MCF 10A (cell line): ENCODE results near the gene B9D1. TPM values are rescaled to one million over a fixed set of nuclear protein-coding genes. Genes with fewer than 3 reads are reported as not detected.

ENCODE experiments used
- BruUV-seq: library from RNA; stranded (reverse); fragments of 400-500 nt; replicated peaks from 2 replicates; lab custom pipeline; 2021; lab: Mats Ljungman, UMichigan
- CTCF ChIA-PET: fragments of 300-600 bp; sonication (Branson Sonifier 250); formaldehyde crosslinking; extraction: SDS; loops from one replicate; lab custom pipeline; 2021; ENCODE audit warnings: antibody characterized with exemption, inconsistent platforms; lab: Yijun Ruan, JAX
- POLR2A ChIA-PET: fragments of 300-600, 350-650 bp; sonication (Branson Sonifier 250); formaldehyde crosslinking; extraction: SDS; loops from one replicate; lab custom pipeline; 2020; ENCODE audit warnings: antibody characterized with exemption, inconsistent platforms; lab: Yijun Ruan, JAX
- DNase-seq: peaks from one replicate; pipeline ENCODE4 v3.0.0-alpha.2; 2018; ENCODE audit not compliant: unreplicated experiment
- H3K27ac Mint-ChIP-seq: one replicate; pipeline ENCODE4 v1.8.0; 2022; ENCODE audit warnings: mild to moderate bottlenecking, low read depth, mixed read lengths; ENCODE audit not compliant: unreplicated experiment
- H3K27me3 Mint-ChIP-seq: one replicate; pipeline ENCODE4 v1.8.0; 2022; ENCODE audit warnings: mixed read lengths; ENCODE audit not compliant: insufficient read depth, unreplicated experiment
- H3K36me3 Mint-ChIP-seq: one replicate; pipeline ENCODE4 v1.8.0; 2022; ENCODE audit warnings: mild to moderate bottlenecking, moderate library complexity, mixed read lengths; ENCODE audit not compliant: insufficient read depth, unreplicated experiment
- H3K4me1 Mint-ChIP-seq: one replicate; pipeline ENCODE4 v1.8.0; 2022; ENCODE audit warnings: mixed read lengths; ENCODE audit not compliant: insufficient read depth, unreplicated experiment
- H3K4me3 Mint-ChIP-seq: one replicate; pipeline ENCODE4 v1.8.0; 2022; ENCODE audit warnings: mild to moderate bottlenecking, moderate library complexity, mixed read lengths; ENCODE audit not compliant: unreplicated experiment
- H3K9me3 Mint-ChIP-seq: one replicate; pipeline ENCODE4 v1.8.0; 2022; ENCODE audit warnings: mixed read lengths; ENCODE audit not compliant: unreplicated experiment
- intact Hi-C: fragments of 100-400 bp; cut with micrococcal nuclease; formaldehyde crosslinking; loops from 2 replicates; pipeline ENCODE4 v1.14.1; 2022
- total RNA-seq: library from RNA; stranded (reverse); gene quantifications from 2 replicates; pipeline ENCODE4 v1.2.3, GENCODE V29; 2022
- TF ChIP-seq, protein P1 (sequence below): fragments of 200-600 bp; IDR thresholded peaks from one replicate; pipeline ENCODE4 v1.8.0; 2022; ENCODE audit warnings: antibody characterized with exemption, mild to moderate bottlenecking; ENCODE audit not compliant: unreplicated experiment

B9D1 gene
- total RNA-seq, 1 experiment from 2014 or later, result 33.0 TPM

- Mint-ChIP-seq H3K9me3 (no peaks in the 10 kb centered on the region), H3K27me3 (no peaks in the 10 kb centered on the region), H3K4me3 (no peak overlapping the region), H3K4me1 (no peaks in the 10 kb centered on the region), H3K36me3 (no peaks in the 10 kb centered on the region), H3K27ac (no peak overlapping the region)
- DNase-seq, result no peak
- CTCF ChIA-PET, result interaction anchor here (9.7 kb wide), 1 partner anchor 77 kb away, joined by 147 read pairs; no protein-coding TSS in a partner anchor
- intact Hi-C loops, result no loop called here
- POLR2A ChIA-PET, result no interaction called here
- TF ChIP-seq, protein P1, sequence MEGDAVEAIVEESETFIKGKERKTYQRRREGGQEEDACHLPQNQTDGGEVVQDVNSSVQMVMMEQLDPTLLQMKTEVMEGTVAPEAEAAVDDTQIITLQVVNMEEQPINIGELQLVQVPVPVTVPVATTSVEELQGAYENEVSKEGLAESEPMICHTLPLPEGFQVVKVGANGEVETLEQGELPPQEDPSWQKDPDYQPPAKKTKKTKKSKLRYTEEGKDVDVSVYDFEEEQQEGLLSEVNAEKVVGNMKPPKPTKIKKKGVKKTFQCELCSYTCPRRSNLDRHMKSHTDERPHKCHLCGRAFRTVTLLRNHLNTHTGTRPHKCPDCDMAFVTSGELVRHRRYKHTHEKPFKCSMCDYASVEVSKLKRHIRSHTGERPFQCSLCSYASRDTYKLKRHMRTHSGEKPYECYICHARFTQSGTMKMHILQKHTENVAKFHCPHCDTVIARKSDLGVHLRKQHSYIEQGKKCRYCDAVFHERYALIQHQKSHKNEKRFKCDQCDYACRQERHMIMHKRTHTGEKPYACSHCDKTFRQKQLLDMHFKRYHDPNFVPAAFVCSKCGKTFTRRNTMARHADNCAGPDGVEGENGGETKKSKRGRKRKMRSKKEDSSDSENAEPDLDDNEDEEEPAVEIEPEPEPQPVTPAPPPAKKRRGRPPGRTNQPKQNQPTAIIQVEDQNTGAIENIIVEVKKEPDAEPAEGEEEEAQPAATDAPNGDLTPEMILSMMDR, result no peak
- BruUV-seq, result no TSS peak
These were observed 7.4 kb upstream of the B9D1 start for GRCh38 chr17:19369846-19370492.

DNA sequence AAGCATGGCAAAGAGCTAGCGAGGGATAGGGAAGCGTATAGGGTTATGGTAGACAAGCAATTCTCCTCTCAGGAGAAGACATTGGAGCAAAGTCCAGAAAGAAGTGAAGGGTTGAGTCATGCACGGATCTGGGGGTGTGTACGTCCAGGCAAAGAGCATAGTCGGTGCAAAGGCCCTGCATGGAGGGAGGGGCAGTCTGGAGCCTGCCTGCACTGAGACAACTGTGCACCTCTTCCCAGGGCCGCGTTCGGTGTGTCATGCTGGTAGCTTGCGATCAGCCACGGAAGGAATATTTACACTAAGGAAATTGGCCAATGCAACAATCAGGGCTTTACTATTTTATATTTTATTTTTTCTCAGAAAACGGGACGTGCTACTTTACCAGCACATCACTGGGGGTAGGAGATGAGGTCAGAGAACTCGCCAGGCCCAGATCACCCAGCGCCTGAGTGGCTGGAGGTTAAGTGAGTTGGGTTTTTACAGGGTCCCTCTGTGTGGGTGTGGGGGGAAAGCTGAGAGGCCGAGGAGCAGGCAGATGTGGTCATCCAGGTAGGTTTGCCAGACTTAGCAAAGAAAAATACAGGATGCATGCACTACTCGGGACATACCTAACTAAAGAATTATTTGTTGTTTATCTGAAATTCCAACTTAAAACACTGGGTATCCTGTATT lies 6.7 kb upstream of the B9D1 start:
- ChIA-PET CTCF (interaction anchor here (0.6 to 9.7 kb wide), 2 partner anchors 78 to 122 kb away, joined by 3 to 147 read pairs; no protein-coding TSS in a partner anchor), POLR2A (interaction anchor here (1.0 kb wide), 1 partner anchor 9 kb away, joined by 5 read pairs; the partner anchor contains the start of gene MAPK7)
- no peaks in the 10 kb centered on the region for H3K9me3 Mint-ChIP-seq
- intact Hi-C loops, result no loop called here
- H3K4me3 Mint-ChIP-seq, result no peak overlapping the region
- no peak overlapping the region for H3K27ac Mint-ChIP-seq
- H3K36me3 Mint-ChIP-seq, result no peaks in the 10 kb centered on the region
- TF ChIP-seq, protein P1, result no peak
- no TSS peak for BruUV-seq
- H3K27me3 Mint-ChIP-seq, result no peaks in the 10 kb centered on the region
- DNase-seq, result no peak
- H3K4me1 Mint-ChIP-seq, result peaks cover 6% of the 10 kb centered on the region

DNA sequence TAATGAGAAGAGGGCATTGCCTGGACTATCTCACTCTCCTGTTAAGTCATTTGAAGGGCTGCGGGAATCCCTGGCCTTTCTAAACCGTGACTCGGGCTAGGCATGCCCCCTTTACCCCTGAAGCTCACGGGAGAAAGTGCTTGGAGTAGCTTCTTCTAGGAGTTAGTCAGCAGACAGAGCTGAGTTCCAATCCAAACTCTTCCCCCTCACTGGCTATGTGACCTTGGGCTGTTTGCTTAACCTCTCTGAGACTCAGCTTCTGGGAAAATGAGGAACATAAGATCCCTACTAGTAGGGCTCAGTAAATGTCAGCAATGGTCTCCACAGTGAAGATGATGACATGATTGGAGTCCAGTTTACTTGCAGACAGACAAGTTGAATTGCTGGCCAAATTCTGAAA lies 5.7 kb upstream of the B9D1 start:
- Mint-ChIP-seq H3K4me3 (no peak overlapping the region), H3K27ac (no peak overlapping the region), H3K9me3 (no peaks in the 10 kb centered on the region), H3K36me3 (no peaks in the 10 kb centered on the region), H3K27me3 (no peaks in the 10 kb centered on the region), H3K4me1 (peaks cover 6% of the 10 kb centered on the region)
- TF ChIP-seq, protein P1, result no peak
- BruUV-seq, result no TSS peak
- DNase-seq, result no peak
- intact Hi-C loops, result no loop called here
- POLR2A ChIA-PET, result interaction anchor here (1.0 kb wide), 1 partner anchor 10 kb away, joined by 5 read pairs; the partner anchor contains the start of gene MAPK7
- CTCF ChIA-PET, result interaction anchor here (9.7 kb wide), 1 partner anchor 79 kb away, joined by 147 read pairs; no protein-coding TSS in a partner anchor

DNA sequence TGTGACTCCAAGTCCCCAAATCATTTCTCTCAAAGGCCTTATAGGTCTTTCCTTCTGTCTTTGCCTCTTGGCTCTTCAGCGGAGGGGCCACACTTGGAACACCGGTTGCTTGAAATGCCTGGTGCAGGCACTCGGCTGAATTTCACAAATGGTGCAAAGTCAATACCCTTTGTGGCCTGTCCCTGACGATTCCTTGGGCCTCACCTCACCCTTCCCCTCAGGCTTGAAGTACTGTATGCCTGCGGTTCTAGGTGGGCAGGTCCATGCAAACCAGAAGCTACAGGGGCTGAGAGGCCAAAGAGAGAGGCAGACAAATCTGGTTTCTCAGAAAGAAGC lies 4.1 kb upstream of the B9D1 start:
- no TSS peak for BruUV-seq
- DNase-seq, result no peak
- CTCF ChIA-PET, result interaction anchor here (9.7 kb wide), 1 partner anchor 80 kb away, joined by 147 read pairs; no protein-coding TSS in a partner anchor
- POLR2A ChIA-PET, result interaction anchor here (5.9 kb wide), 1 partner anchor 81 kb away, joined by 61 read pairs; no protein-coding TSS in a partner anchor
- Mint-ChIP-seq H3K4me3 (no peak overlapping the region), H3K27me3 (no peaks in the 10 kb centered on the region), H3K27ac (no peak overlapping the region), H3K36me3 (no peaks in the 10 kb centered on the region), H3K4me1 (peaks cover 8% of the 10 kb centered on the region), H3K9me3 (no peaks in the 10 kb centered on the region)
- intact Hi-C loops, result no loop called here
- TF ChIP-seq, protein P1, result no peak
